Measurements from ENCODE around the gene LINC01488. TPM values are rescaled to one million over a fixed set of nuclear protein-coding genes. Genes with fewer than 3 reads are reported as not detected.

The LINC01488 gene
- total RNA-seq, 1 experiment from 2014 or later, result not detected

- in situ Hi-C loops (cut with HindIII; ENCODE audit: low sequenced_read_pairs), result no loop called here
- no peak for DNase-seq (ENCODE audit: low spot score)
Measured at GRCh38 chr11:69487849-69488542, 6.5 kb downstream of the LINC01488 start.

- no peak for DNase-seq (ENCODE audit: low spot score)
- in situ Hi-C loops (cut with HindIII; ENCODE audit: low sequenced_read_pairs), result no loop called here
Measured at GRCh38 chr11:69488543-69488940, 7.1 kb downstream of the LINC01488 start.

GRCh38 chr11:69489031-69489745 lies 7.7 kb downstream of the LINC01488 start:
- in situ Hi-C loops (cut with HindIII; ENCODE audit: low sequenced_read_pairs), result no loop called here
- no peak for DNase-seq (ENCODE audit: low spot score)

GRCh38 chr11:69489746-69490365 lies 8.4 kb downstream of the LINC01488 start:
- DNase-seq (ENCODE audit: low spot score), result no peak
- in situ Hi-C loops (cut with HindIII; ENCODE audit: low sequenced_read_pairs), result no loop called here

GRCh38 chr11:69490516-69490915 lies 9.1 kb downstream of the LINC01488 start:
- no peak for DNase-seq (ENCODE audit: low spot score)
- in situ Hi-C loops (cut with HindIII; ENCODE audit: low sequenced_read_pairs), result no loop called here

GRCh38 chr11:69491071-69492031 lies 9.9 kb downstream of the LINC01488 start:
- in situ Hi-C loops (cut with HindIII; ENCODE audit: low sequenced_read_pairs), result no loop called here
- no peak for DNase-seq (ENCODE audit: low spot score)

GRCh38 chr11:69492201-69492991 lies 10.9 kb downstream of the LINC01488 start:
- no peak for DNase-seq (ENCODE audit: low spot score)
- in situ Hi-C loops (cut with HindIII; ENCODE audit: low sequenced_read_pairs), result no loop called here

- DNase-seq (ENCODE audit: low spot score), result no peak
Measured at GRCh38 chr11:69493931-69494821, 12.7 kb downstream of the LINC01488 start.

GRCh38 chr11:69494851-69495250 lies 13.4 kb downstream of the LINC01488 start:
- in situ Hi-C loops (cut with HindIII; ENCODE audit: low sequenced_read_pairs), result no loop called here
- no peak for DNase-seq (ENCODE audit: low spot score)

More at GRCh38 chr11:69493931-69494821, 12.7 kb downstream of the LINC01488 start:
- in situ Hi-C loops (cut with HindIII; ENCODE audit: low sequenced_read_pairs), result no loop called here

- DNase-seq (ENCODE audit: low spot score), result no peak
- in situ Hi-C loops (cut with HindIII; ENCODE audit: low sequenced_read_pairs), result no loop called here
Measured at GRCh38 chr11:69495441-69496201, 14.2 kb downstream of the LINC01488 start.

GRCh38 chr11:69496202-69496557 lies 14.7 kb downstream of the LINC01488 start:
- DNase-seq (ENCODE audit: low spot score), result no peak
- in situ Hi-C loops (cut with HindIII; ENCODE audit: low sequenced_read_pairs), result no loop called here

- in situ Hi-C loops (cut with HindIII; ENCODE audit: low sequenced_read_pairs), result no loop called here
- DNase-seq (ENCODE audit: low spot score), result no peak
Measured at GRCh38 chr11:69496631-69497220, 15.3 kb downstream of the LINC01488 start.

GRCh38 chr11:69497221-69497787 lies 15.8 kb downstream of the LINC01488 start:
- DNase-seq (ENCODE audit: low spot score), result no peak
- in situ Hi-C loops (cut with HindIII; ENCODE audit: low sequenced_read_pairs), result no loop called here

- in situ Hi-C loops (cut with HindIII; ENCODE audit: low sequenced_read_pairs), result no loop called here
- no peak for DNase-seq (ENCODE audit: low spot score)
Measured at GRCh38 chr11:69498614-69499175, 17.2 kb downstream of the LINC01488 start.

- DNase-seq (ENCODE audit: low spot score), result peak; percentile 10
- in situ Hi-C loops (cut with HindIII; ENCODE audit: low sequenced_read_pairs), result no loop called here
Measured at GRCh38 chr11:69499186-69499917, 17.9 kb downstream of the LINC01488 start.
